GM19351 (cell line): ENCODE data around the gene KRT83.
"Not testable (repeated sequence)": the region's sequence is repeated elsewhere in the genome, so short reads cannot be mapped to it uniquely, and the experiment has no call there.

ENCODE experiments used
- ATAC-seq: cut with Tn5 transposase; IDR thresholded peaks from one replicate; pipeline ENCODE4 v1.9.1; 2021; ENCODE audit warnings: mild to moderate bottlenecking, moderate library complexity; ENCODE audit not compliant: unreplicated experiment

KRT83 gene

GRCh38 chr12:52287816-52288805, 33.1 kb downstream of the KRT83 start:
- ATAC-seq, result peak; percentile 99

GRCh38 chr12:52286857-52287785, 34.1 kb downstream of the KRT83 start:
- not testable (repeated sequence) for ATAC-seq

GRCh38 chr12:52285851-52286530, 35.2 kb downstream of the KRT83 start:
- ATAC-seq, result no peak

- no peak for ATAC-seq
Observed at GRCh38 chr12:52285172-52285745, 35.9 kb downstream of the KRT83 start.

- no peak for ATAC-seq
Observed at GRCh38 chr12:52284562-52285171, 36.5 kb downstream of the KRT83 start.

- ATAC-seq, result no peak
Observed at GRCh38 chr12:52280796-52281560, 40.2 kb downstream of the KRT83 start.

- ATAC-seq, result no peak
Observed at GRCh38 chr12:52280319-52280795, 40.8 kb downstream of the KRT83 start.

GRCh38 chr12:52279422-52280318, 41.5 kb downstream of the KRT83 start:
- ATAC-seq, result no peak

- peak; percentile 79 for ATAC-seq
Observed at GRCh38 chr12:52278575-52279421, 42.4 kb downstream of the KRT83 start.

- no peak for ATAC-seq
Observed at GRCh38 chr12:52277486-52278245, 43.5 kb downstream of the KRT83 start.

GRCh38 chr12:52275686-52276085, 45.5 kb downstream of the KRT83 start:
- no peak for ATAC-seq

- no peak for ATAC-seq
Observed at GRCh38 chr12:52274521-52275120, 46.6 kb downstream of the KRT83 start, which contains the start of gene KRT86. TSS of gene KRT86 (plus strand) at chr12:52274645. CDS start at chr12:52301917, 27,272 bp downstream.

GRCh38 chr12:52271158-52271557, 50.0 kb downstream of the KRT83 start:
- no peak for ATAC-seq

GRCh38 chr12:52270541-52271070, 50.6 kb downstream of the KRT83 start:
- no peak for ATAC-seq

- ATAC-seq, result no peak
Observed at GRCh38 chr12:52268212-52268611, 53.0 kb downstream of the KRT83 start.

GRCh38 chr12:52267699-52268098, 53.5 kb downstream of the KRT83 start:
- ATAC-seq, result no peak
